Superior temporal gyrus (tissue), 1 donor: ENCODE data around the gene ANO6.
"Not testable (repeated sequence)": the region's sequence is repeated elsewhere in the genome, so short reads cannot be mapped to it uniquely, and the experiment has no call there.

Experiments used
- DNase-seq: peaks from one replicate; pipeline ENCODE4 v3.0.0-alpha.2; 2016; ENCODE audit errors: extremely low spot score

The ANO6 gene

DNA sequence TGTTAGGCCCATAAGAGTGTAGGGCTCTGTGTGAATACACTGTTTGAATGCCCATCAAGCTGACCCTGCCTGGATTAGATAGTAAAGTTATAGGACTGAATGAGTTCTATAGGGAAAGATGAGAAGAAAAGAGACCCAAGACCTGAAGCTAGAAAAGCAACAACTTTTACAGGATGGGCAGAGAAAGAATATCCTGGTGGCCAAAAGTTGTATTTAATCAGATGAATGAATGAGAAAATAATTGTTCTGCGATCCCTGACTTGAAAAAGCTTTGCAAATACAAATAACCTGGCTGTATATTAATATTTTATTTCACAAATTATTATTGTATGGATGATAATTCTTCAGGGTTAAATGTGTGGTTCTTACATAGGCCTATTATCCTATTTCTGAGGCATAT lies 2.8 kb upstream of the ANO6 start:
- DNase-seq: no peak

DNA sequence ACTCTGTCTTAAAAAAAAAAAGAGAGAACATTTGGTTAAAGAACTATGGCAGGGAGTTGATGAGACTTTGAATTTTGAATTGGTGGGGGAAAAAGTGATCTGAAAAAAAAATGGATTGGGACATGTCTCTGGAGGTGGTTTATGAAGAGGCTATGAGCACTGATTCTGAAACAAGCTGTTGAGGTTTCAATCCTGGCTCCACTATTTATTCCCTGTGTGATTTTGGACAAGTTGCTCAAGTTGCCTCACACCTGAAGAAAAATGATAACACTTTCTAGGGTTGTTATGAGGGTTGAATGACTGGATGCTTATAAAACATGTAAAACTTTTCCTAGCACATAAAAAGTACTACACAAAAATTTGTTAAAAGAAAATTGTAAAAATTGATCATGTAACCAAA lies 1.8 kb upstream of the ANO6 start:
- no peak for DNase-seq

DNA sequence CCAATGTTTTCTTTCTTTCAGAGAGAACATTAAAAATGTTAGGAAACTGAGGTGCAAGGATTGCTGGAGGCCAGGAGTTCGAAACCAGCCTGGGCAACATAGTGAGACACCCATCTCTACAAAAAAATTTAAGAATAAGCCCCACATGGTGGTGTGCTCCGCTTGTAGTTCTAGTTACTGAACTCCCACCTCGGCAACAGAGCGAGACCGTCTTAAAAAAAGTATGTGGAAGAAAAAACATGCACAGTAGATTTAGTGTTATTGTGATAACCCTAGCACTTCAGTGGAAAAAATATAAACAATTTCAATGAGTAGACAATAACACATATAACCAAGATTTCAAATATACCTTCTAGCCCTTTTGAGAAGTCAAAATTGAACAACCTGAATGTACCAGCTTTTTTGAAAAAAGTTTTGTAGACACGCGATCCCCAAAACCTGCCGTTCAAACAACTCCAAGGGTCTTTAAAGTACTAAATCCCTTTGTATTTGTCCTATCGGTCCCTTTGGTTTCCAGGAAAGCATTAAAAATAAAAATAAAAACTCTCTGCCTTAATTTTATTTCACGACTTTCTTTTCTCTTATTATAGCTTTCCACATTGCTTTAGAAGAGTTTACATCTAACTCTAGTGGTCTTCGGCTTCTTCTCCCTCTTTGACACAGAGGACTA lies 1.0 kb upstream of the ANO6 start:
- no peak for DNase-seq

DNA sequence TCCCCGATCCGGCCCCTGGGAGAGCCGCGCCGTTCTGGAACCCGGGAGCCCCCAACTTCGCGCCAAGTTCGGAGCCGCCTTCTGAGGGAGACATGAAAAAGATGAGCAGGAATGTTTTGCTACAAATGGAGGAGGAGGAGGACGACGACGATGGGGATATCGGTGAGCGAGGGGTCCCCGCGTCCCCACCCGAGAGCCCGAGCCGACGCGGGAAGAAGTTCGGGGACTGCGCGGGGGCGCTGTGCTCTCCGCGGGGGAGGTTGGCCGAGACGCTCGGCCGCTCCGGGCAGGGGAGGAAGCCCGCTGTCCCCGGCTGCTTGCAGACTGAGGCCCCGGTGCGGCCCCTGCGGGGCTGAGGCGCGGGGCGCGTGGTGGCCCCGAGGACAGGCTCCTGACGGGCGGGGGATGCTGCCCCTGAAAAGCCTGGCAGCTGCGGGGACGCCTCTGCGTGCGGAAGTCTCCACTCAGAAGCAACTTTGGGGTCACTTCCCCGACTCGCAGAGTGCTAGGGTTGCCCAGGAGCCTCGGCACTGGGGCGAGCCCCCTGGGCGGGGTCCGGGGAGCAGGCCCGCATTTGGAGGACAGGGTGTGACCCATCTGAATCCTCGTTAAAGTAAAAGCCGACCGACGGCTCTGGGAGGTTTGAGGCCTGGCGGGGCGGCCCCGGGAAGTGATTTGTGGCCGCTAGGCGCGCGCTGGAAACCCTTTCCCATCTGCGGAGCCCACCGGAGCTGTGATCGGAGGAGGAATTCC lies 511 bp downstream of the ANO6 start:
- DNase-seq: no peak

DNA sequence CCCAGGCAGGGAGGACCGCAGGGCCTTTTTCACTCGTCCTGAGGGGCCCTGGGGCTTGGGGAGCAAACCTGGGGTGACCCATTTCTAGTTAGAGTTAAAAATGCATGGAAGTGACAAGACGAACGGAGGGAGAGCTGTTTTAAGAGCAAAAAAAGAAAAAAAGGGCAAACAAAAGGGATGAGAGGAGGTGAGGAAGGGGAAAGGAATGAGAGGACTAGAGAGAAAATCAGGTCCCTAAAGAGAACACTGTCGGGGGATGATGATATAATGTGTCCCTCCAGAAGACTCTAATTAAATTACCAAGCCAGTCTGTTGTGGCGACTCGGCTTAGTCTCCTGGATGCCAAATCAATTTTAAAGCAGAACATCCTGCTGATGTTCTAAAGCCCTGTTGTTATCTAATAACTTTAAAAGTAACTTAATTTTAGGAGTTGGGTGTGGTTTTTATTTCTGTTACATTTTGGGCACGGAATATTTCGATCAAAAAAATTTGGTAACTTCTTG lies 1.1 kb downstream of the ANO6 start:
- peak; percentile 16 for DNase-seq

DNA sequence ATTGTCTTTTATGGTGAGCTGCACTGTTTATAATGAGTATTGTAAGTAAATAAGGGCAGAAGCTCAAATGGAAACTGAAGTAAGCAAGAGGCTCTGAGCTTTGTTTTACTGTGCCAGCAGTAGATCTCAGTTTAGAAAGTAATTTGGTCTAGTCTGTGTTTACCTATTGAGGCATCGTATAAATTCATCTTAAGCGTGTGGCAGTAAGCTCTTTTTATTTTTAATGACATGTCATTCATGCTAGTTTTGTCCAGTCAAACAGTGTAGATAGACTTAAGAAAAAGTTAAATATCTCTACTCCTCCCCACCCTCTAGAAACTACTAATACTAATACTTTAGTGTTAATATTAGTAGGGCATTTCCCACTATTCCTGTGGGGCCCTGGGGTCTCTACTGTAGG lies 2.0 kb downstream of the ANO6 start:
- DNase-seq: no peak

DNA sequence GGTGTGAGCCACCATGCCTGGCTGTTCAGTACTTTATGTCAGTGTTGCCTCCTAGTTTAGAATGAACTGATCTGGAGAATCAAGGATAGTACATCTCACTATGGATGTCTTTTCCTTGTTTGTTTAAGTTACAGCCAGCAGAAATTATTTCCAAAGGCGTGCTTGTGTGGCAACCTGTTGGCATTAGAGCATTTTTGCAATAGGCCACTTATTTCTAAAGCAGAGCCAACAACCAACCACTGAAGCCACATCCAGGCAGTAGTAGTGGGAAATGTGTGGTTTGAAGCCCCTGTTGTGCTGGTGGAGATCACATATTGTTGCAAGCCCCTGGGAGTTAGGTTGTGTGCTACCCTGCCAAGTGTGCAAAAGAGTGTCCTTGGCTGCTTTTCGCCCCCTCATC lies 3.7 kb downstream of the ANO6 start:
- no peak for DNase-seq

DNA sequence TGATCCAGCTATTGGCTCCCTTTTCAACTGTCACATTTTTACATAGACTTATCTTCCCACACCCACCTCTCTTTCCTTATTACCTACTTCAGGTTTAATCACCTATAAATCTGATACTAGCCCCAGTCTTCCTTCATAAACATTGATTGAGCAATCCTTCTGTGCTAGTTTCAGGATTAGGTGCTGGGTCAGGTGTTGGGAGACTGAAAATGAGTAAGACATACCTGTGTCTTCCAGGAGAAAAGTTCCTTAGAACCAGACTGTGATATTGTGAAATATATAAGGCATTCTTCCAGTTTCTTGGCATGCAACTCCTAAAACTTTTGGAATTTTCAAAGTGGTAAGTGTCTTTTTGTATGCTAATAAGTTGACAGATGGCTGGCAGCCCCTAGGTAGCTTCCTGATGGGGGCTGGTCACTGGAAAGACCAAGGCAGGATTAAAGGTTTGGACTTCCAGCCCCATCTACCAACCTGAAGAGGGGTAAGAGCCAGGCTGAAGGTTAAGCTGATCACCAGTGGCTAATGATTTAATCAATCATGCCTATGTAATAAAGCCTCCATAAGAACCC lies 4.6 kb downstream of the ANO6 start:
- no peak for DNase-seq

DNA sequence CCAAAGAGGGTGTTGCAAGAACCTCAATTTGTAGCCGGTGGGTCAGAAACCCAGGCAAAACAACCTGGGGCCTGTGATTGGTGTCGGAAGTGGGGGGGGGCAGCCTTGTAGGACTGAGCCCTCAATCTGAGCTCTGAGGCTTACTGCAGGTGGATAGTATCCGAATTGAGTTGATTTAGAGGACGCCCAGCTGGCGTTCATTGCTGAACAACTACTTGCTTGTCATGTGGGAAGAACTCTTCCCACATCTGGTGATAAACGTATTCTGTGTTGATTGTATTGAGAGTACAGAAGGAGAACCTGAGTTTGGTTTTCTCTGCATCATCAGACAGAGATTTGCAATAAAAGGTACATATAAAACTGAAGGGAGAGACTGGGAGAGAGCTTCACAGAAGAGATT lies 5.1 kb downstream of the ANO6 start:
- DNase-seq: no peak

DNA sequence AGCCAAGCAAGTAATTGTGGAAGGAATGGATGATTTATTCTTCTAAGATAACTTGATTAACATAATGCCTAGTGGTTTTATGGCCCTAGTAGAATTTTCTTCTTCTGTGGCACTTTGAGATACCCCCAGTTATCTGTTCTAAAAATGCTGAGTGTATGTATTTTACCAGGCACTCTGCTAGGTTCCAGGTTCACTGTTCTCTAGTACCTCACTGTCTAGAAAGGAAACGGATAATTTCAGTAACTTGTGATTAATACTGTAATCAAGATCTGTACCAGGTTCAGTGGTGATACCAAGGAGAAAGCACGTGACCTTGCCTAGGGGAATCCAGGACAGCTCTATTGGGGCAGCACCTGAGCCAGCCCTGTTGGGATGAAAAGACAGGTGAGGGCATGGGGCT lies 8.0 kb downstream of the ANO6 start:
- no peak for DNase-seq

DNA sequence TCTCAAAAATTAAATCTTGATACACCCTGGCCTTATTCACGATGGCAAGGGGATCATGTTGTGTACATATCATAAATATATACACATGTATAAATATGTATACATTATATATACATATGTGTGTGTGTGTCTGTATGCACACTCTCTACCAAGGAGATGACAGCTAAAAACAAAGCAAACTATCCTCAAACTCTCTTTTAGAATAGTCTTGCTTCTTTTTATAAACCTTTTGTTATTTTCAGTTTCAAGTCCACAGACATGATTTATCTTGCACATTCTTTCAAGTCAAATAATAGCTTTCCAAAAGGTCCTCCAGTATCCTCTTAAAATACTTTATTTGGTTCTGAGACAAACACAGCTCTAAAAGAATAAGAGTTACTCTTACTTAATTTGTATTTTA lies 8.4 kb downstream of the ANO6 start:
- no peak for DNase-seq

DNA sequence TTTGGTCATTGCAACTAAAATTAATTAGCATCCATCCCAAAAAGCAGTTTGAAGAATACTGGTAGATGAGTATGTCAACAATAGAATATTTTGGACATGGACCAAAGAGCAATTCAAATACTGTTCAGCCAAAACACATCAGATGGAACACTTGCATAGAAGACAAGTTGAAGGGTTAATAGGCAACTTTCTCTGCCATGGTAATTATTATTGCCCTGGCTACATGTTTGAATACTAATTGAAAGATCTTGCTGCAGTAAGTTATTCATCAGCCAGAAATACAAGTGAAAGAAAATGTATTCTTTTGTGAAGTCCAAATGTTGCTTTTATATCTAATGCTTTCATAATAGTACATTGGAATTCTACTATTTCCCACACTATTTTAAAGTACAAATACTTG lies 10.1 kb downstream of the ANO6 start:
- no peak for DNase-seq

DNA sequence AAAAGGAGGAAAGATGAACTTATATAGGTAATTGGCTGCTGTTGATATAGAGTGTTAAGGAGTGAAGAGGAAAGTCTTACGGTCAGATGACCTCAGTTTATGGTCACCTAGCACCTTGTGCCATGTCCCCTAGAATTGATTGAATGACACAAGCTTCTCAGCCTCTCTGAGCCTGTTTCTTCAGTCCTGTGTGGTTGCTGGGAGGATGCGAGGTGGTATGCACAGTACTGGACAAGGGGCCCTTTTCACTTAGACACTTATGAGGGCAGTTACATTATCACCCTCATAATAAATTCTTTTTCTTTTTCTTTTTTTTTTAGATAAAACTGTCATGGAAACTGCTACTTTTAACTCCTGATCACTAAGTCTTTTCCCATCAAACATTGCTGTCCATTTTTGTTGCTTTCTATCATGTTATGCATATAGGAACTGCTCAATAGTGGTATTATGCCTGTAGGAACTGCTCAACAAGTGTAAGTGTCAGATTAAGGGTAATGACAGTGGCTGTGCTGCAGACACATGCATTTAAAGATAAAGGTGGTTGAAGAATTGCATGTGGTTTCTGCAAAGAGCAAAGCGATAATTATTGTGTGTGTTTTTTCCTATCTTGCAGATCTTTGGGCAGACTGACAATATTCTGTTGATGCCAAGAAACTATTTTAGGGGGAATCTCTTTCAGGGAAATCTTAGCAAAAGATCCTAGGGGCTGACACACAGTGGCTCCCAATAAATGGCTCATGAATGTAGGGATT lies 11.6 kb downstream of the ANO6 start:
- DNase-seq: no peak

DNA sequence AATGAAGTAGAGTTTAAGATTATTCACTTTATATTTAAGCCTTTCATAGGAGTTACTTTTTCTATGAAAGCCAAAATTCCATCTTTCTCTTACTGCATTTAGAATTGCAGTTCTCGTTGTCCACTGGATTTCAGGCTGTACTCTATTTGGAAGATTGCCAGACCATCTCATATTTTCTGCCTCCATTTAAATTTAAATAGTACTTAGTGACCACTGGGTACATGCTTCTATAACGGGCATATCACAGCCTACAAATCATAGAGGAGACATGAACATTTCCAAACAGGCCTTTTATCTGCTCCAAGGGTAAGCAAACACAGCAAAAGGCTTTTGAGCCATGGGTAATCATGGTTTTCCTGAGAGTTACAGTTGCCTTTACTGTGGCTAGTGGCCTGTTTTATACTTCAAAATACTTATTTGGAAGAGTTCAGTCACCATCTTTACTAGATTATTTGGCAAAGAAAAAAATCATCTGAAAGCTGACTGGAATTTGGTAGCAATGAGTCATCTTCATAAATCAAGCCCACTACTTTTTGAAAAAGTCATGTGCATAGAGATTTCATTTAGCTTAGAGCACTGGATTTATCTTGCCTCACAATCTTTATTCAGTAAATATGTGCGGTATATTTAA lies 15.7 kb downstream of the ANO6 start:
- no peak for DNase-seq

DNA sequence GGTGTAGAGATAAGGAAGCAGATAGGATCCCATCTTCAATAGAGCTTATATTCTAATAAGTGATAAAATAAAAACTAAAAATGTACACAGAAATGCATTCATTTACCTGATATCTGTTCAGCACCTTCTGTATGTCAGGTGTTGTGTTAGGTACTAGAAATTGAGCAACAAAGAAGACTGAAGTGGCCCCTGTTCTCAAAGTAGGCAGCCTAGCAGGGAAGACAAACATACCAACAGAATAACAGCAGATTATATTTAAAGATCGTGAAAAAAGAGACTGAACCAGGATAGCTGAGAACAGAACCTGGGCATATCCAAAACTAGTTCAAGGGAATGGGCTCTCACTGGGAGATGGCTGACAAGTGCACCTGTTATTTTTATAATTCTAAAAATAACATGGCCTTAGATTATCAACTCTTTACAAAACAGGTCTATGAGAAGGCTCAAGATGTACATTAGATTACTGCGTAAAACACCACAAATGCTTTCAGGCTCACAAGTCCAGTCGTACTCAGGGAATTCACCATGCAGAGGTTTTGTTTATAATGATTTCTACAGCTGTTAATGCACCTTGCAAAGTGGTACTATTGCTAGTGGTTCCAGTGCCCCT lies 16.4 kb downstream of the ANO6 start:
- no peak for DNase-seq

DNA sequence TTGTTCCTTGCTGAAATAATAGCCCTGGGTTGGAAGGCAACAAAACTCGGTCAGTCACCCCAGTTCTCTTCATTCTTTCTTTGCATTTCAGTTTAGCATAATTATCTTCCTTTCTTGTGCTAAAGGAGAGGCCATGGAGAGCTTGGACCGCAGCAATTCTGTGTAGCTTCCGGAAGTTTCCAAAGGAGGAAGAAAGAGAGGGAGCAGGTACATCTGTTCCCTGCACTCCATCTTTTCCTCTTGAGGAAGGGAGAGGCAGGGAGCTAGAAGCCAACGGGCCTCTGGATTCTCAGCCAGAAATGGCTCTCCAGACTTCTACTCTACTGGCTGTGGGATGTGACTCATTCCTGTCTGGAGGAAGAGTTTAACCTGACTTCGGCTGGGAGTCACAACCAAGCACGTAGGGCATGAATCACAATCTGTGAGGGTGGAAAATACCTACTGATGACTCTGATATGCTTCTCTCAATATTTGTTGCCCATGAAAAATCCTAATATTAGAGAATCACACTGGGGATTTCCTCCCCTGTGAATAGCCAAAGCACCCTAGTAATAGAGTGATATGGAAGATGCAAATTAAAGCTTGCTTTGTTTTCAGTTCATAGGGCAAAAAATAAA lies 17.0 kb downstream of the ANO6 start:
- DNase-seq: peak; percentile 46

DNA sequence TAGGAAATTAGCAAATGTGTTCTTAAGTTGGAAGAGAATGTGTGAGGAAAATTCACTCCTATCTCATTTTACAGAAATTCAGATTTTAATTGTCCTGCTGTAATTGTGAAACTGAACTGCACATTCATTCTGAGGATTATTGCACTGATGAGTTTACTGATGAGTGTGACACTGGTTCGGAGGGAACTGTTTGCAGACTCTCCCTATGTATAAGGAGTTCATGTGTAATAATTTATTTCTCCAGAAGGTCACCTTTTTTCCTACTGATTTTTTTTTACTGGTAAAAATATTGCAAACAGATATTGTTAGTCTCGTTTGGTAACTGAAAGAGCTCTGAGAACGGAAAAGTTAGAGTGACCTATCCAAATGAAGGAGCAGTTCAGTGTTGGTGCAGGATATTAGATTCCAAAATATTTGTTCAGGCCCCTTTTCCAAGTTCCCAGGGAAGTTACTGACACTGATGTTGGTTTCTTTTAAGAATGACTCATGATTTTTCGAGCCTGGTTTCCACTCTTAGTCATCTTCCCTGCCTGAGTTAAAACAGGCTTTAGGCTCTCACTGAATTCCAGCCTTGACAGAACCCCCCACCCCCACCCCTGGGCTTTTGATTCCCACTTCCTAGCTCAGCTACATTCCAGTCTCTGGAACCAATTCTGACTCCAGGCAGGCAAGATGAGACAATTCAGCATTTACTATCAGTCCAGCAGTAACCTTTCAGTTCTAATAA lies 18.4 kb downstream of the ANO6 start:
- peak; percentile 55 for DNase-seq

DNA sequence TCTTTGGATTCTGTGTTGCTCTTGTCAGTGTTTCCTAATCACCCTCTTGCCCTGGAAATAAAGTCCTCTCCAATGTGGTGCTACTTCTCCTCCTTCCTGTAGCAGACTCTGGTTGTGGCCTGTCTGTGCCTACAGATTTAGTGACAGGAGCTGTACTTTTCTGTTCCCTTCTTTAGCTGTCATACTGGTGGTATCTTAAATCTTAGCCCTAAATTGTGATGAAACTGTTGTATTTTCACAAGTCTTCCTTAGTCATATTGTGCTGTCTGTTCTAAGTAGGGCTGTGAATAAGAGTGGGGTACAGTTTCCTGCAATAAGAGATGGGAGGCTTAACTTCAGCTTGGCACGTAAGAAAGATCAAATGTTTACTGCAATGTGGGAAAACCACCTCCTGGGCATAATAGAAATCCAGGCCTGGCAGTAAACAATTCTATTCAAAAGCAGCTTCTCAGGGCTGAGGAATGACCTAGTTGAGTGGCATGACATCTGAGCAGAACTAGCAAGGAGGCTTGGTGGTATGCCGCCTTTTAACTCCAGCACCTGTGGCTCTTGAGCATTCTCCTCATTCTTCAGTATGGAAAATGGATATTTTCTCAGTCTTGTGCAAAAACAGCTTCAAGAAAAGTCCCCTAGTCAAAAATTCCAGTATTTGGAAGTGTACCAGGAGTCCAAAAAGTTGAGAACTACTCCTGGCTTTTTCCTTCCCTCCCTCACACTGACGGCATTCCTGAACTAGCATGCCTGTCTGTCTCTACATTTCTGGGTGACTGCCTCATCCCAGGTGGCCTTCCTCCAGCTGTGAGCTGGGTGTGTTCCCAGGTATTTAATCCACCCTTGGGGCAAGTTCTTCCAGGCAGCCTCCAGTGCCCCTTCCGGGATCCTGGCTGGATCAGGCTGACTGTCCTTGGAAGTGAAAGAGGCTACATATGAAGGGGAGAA lies 19.5 kb downstream of the ANO6 start:
- no peak for DNase-seq

DNA sequence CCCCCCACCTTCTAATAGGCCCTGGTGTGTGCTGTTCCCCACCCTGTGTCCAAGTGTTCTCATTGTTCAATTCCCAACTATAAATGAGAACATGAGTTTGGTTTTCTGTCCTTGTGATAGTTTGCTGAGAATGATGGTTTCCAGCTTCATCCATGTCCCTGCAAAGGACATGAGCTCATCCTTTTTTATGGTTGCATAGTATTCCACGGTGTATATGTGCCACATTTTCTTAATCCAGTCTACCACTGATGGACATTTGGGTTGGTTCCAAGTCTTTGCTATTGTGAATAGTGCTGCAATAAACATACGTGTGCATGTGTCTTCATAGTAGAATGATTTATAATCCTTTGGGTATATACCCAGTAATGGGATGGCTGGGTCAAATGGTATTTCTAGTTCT lies 20.5 kb downstream of the ANO6 start:
- DNase-seq: not testable (repeated sequence)
